NB4 (cell line): Measurements from ENCODE around the gene F8A1.

ENCODE experiments used
- MYC ChIP-seq: IDR thresholded peaks from 2 replicates; pipeline ENCODE4 v1.6.1; 2011; ENCODE audit warnings: low read depth, low read length
- TF ChIP-seq, protein P1 (sequence below): IDR thresholded peaks from one replicate; pipeline ENCODE4 v1.5.1; 2012; ENCODE audit warnings: low read depth, low read length

DNA sequence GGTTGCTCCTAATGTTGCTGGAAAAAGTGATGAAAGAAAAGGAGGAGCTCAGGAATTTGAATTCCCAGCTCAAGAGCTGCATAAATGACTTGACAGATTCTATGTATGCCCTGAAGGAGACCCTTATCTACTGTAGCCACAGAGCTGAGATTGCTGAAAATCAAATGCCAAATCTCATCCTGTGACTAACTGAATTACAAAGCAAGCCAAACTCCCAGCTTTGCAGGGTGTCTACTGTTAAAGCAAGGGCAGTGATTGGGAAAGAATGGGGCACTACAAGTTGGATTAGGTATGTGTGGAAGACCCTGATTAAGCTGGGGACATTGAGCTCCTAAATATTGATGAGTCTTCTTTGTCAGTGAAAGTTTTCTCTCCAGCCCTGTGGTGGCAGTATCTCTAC, 30.9 kb upstream of the F8A1 start:
- TF ChIP-seq, protein P1, sequence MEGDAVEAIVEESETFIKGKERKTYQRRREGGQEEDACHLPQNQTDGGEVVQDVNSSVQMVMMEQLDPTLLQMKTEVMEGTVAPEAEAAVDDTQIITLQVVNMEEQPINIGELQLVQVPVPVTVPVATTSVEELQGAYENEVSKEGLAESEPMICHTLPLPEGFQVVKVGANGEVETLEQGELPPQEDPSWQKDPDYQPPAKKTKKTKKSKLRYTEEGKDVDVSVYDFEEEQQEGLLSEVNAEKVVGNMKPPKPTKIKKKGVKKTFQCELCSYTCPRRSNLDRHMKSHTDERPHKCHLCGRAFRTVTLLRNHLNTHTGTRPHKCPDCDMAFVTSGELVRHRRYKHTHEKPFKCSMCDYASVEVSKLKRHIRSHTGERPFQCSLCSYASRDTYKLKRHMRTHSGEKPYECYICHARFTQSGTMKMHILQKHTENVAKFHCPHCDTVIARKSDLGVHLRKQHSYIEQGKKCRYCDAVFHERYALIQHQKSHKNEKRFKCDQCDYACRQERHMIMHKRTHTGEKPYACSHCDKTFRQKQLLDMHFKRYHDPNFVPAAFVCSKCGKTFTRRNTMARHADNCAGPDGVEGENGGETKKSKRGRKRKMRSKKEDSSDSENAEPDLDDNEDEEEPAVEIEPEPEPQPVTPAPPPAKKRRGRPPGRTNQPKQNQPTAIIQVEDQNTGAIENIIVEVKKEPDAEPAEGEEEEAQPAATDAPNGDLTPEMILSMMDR = no peak
- no peak for TF ChIP-seq MYC
